ENCODE measurements around the gene PRSS53.
"Not testable (repeated sequence)": the region's sequence is repeated elsewhere in the genome, so short reads cannot be mapped to it uniquely, and the experiment has no call there.

Gene PRSS53

DNA sequence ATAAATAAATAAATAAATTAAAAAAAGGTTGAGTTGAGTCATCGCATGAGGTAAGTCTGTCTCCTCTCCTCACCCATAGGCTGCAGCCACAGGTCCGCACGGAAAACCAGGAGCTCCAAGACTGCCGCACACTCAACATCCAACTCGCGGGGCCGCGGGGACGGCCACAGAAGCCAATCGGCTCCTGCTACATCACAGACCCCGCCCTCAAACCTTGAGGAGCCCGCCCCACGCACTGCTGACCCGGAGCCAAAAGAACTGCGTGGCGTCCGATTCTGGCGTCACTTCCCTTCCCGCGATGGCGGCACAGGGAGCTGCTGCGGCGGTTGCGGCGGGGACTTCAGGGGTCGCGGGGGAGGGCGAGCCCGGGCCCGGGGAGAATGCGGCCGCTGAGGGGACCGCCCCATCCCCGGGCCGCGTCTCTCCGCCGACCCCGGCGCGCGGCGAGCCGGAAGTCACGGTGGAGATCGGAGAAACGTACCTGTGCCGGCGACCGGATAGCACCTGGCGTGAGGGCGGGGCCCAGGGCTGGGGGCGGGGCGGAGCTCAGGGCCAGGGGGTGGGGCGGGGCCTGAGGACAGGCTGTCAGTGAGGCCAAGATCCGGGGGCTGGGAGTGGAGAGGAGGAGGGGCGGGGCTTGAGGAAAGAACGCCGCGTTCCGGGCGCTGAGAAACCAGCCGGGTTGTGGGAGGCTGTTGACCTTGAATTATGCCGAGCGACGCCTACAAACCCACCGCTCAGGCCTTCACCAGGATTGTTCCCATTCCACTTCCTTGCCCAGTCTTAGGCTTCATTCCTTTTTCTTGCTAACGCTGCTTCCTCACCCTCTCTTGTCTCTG, 28.9 kb upstream of the PRSS53 start, which contains the start of gene KAT8:
TSS of gene KAT8 (plus strand) at position 281 of the 839 bp plus-strand sequence. CDS start at position 299, 18 bp downstream.
- peak; percentile 88 for DNase-seq

DNA sequence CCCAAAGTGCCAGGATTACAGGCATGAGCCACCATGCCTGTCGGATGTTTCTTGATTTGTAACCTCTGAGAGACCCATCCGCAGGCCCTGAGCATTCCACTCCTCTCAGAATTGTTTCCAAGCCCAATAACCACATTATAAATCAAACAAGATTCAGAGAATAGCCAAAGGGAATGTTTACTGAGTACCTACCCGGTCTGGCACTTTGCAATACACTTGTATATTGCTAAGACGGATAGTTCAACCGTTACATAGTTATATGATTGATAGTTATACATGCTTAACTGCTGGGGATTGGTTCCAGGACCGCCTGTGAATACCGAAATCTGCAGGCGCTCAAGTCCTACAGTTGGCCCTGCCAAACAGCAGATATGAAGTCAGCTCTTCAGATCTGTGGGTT, 25.7 kb upstream of the PRSS53 start:
- DNase-seq = no peak

DNA sequence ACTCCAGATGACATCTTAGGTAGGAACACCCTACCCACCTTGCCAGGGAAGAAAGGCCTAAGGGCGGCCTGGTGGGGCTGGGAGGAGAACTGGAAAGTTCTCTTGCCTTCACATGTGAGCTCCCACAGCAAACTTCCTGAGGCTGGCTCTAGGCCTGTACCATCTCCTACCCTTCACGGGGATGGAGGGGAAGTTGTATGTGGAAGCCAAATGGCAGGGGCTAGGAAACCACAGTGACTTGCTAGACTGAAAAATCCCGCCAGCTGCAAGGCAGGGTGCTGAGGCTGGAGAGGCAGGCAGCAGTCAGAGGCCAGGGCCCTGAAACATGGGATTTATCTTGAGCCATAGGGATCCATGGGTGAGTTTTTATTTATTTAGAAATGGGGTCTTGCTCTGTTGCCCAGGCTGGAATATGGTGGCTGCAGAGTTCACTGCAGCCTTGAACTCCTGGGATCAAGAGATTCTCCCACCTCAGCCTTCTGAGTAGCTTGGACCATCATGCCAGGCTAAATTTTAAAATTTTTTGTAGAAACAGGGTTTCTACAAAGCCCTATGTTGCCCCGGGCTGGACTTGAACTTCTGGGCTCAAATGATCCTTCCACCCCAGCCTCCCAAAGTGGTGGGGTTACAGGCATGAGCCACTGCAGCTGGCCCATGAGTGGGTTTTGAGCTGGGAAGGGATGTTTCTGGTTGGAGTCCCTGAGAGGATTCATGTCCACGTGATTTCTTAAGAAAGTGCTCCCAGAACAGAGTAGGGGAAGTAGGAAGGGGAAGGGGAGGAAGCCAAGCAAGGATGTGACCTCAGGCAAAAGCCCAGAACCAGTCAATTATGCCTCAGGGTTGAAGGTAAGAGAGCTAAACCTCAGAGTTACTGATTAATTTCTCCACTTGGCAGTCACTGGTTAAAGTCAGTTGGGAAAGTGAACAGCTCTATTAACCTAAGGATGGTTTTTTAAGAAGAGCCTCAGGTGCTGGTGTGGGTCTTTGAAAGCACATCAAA, 24.7 kb upstream of the PRSS53 start:
- DNase-seq = no peak

DNA sequence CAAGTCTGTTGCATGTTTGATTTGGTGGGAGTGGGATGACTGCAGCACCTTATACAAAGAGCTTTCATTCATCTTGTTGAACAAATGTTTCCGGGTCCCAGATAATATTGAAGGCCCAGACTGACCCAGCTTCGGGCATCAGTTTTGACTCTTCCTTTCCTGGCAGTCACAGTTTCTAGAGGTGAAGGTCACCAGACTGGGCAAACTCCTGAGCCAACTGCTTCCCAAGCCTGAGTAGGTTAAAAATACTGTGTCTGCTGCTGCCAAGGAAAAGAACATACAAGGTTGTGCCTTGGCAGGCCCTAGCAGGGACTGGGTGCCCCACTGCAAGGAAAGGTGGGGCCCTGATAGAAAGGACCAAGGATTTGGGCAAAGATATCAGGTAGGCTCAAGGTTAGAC, 24.0 kb upstream of the PRSS53 start:
- DNase-seq = no peak

DNA sequence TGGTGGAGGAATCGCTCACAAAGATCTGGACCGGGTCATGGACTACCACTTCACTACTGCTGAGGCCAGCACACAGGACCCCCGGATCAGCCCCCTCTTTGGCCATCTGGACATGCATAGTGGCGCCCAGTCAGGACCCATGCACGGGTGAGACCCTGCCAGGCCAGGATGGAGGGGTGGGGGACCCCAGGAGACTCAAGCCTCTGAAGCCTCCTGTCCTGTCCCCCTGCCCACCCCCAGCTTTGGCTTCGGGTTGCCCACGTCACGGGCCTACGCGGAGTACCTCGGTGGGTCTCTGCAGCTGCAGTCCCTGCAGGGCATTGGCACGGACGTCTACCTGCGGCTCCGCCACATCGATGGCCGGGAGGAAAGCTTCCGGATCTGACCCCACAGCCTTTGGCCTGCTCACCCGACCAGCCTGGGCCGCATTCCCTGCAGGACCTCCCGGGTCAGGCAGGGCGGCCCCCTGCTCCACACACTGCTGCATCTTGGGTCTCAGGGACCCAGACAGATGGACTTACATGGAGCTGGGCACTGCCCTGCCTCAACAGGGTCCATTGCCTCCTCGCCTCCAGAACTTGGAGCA, 23.2 kb upstream of the PRSS53 start:
- DNase-seq = no peak

DNA sequence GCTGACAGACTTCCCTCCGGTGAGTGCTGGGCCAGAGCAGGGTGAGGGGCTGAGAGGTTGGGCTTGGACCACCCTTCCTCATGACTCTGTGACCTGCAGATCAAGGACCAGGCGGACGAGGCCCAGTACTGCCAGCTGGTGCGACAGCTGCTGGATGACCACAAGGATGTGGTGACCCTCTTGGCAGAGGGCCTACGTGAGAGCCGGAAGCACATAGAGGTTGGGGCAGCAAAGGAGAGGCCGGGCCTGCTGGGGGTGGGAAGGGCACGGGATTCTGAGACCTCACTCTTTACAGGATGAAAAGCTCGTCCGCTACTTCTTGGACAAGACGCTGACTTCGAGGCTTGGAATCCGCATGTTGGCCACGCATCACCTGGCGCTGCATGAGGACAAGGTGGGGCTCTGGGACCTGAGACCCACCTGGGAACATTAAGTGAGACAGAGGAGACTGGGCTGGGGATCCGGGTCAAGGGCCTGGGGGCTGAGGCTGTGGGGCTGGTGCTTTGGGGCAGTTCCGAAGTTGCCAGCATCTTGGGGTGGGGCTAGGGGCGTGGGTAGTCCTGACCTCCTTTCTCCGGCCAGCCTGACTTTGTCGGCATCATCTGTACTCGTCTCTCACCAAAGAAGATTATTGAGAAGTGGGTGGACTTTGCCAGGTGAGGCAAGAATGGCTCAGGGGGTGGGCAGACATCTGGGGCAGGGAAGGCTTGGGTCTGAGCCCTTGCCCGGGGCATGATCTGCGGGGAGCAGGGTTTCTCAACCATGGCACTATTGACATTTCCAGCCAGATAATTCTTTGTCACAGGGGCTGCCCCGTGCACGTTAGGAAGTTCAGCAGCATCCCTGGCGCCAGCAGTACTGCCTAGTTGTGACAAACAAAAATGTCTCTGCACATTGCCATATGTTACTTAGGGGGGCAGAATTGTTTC, 21.6 kb upstream of the PRSS53 start:
- no peak for DNase-seq

DNA sequence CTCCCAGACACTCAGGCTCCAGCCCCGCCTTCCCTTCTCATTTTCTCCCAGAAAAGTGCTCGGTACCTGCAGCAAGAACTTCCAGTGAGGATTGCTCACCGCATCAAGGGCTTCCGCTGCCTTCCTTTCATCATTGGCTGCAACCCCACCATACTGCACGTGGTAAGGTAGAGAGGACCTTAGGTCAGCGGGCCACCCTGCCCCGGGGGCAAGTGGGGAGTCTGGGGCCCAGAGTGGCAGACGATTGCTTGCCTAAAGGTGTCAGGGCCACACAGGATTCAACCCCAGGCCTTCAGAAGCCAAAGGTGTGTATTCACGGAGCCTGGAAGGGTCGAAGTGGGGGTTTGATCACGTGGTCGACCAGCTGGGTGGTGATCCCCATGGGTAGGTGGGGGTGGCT, 20.9 kb upstream of the PRSS53 start:
- no peak for DNase-seq

DNA sequence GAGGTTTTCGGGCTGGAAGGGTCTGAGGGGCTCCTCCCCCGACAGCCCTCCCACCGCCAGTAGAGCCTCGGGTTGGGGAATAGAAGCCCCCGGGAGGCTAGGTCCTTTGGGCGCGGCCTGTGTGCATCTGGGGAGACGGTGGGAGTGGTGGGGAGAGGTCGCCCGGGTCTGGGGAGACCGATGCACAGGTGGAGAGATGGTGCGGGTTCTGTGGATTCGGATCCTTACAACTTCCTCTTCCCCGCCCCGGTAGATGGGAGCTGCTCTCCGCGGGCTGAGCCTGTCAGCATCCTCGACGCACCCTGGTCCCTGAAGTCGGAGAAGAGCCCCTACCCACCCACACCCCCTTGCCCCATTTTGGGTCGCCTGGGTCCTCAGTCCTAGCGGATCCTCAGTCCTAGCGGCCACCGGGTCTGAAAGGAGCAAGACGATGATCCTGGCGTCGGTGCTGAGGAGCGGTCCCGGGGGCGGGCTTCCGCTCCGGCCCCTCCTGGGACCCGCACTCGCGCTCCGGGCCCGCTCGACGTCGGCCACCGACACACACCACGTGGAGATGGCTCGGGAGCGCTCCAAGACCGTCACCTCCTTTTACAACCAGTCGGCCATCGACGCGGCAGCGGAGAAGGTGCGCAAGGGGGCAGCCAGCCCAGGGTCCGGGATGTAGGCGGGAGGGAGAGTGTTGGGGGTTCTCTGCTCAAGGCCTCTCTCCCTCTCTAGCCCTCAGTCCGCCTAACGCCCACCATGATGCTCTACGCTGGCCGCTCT, 20.2 kb upstream of the PRSS53 start:
- DNase-seq = no peak

DNA sequence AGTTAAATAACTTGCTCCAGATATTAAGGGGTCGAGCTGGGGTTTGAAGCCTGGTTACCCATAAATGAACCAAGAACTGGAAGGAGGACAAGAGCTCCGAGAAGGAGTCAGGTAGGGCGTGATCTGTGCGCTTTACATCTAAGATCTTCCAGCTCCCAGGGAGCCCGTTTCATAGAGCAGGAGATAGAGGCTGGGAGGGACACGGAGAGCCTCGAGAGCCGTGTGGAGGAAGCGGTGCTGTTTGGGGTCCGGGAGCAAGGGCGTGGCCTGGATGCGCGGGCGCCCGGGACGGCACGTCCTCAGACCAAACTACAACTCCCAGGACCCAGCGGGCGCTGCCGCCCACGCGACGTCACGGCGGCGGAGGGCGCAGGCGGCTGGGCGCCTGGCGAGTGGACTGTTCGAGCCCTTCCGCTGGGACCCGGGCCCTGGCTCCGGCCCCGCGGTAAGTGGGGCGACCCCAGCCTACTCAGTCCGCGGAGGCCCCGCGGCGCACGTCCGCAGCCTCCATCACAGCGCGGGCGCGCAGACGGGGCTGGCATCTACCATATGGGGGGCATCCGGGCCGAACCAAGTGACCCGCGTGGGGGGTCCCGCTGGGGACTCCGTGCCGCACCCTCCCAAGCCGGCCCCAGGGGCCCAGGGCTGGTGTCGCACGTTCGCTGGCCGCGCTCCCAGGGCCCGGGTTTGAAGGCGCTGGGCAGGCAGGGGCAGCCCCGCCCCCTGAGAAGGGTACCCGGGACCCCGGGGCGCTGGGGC, 19.5 kb upstream of the PRSS53 start, which contains the start of gene BCKDK:
TSS of gene BCKDK (plus strand) at position 352 of the 759 bp plus-strand sequence. CDS start 838 bp downstream, outside the sequence.
- DNase-seq = peak; percentile 15

DNA sequence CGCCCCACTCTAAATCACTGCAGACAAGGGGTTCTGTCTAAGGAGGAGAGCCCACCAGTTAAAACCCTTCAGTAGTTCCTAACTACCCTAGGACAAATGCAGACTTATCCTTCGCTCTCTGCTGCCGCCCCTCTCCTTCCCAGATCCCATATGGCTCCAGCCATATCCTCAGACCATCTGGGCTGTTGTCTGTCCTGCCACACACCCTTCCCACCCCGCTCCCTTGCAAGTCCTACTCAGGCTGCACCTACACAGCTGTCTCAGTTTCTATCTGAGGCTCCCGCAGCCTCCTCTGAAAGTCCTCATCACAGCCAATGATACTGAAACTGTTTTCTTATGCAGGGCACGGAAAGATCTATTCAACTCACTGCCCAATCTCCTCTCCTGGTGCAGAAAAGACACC, 18.7 kb upstream of the PRSS53 start:
- no peak for DNase-seq

DNA sequence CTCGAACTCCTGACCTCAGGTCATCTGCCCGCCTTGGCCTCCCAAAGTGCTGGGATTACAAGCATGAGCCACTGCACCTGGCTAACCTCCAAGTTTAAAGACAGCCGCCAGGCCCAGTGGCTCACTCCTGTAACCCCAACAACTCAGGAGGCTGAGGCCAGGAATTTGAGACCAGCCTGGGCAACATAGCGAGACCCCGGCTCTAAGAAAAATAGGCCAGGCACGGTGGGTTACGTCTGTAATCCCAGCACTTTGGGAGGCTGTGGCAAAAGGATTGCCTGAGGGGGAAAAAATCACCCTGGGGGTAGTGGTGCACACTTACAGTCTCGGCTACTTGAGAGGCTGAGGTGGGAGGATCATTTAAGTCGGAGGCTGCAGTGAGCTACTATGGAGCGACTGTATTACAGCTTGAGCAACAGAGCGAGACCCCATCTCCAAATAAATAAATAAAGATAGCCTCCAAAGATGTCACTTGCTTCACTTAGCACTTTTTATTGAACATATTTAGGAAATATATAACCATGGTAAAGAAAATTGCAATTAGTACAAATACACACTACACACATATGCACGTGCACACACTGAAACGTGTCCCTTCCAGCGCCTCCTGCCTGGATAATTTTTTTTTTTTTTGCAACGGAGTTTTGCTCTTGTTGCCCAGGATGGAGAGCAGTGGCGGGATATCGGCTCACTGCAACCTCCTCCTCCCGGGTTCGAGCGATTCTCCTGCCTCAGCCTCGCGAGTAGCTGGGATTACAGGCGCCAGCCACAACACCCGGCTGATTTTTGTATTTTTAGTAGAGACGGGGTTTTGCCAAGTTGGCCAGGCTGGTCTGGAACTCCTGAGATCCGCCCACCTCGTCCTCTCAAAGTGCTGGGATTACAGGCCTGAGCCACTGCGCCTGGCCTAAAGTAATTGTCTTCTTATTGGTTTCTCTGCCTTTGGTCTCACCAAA, 18.0 kb upstream of the PRSS53 start:
- DNase-seq = no peak

DNA sequence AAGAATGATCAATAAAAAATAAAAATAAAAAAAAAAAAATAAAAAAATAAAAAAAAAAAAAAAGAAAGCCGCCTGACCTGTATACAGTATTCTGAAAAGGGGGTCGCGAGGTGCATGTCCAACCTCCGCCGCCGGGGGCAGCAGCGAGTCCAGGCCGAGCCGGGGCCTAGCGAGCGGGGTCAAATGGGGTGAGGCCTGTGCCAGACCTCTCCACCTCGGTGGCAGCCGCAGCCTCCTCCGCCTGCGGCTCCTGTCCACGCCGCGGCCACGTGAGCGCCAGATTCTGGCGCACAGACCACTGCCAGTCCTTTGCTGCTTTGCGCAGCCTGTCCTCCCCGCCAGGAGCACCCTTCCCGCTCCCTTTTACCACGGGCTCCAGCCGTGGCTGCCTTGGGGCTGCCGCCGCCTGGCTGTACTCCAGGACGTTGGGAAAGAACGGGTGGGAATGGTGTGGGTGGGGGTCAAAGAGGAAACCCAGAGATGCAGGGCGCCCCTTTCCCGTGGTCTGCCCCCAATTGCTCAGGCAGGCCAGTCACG, 17.0 kb upstream of the PRSS53 start:
- DNase-seq = peak; percentile 41

DNA sequence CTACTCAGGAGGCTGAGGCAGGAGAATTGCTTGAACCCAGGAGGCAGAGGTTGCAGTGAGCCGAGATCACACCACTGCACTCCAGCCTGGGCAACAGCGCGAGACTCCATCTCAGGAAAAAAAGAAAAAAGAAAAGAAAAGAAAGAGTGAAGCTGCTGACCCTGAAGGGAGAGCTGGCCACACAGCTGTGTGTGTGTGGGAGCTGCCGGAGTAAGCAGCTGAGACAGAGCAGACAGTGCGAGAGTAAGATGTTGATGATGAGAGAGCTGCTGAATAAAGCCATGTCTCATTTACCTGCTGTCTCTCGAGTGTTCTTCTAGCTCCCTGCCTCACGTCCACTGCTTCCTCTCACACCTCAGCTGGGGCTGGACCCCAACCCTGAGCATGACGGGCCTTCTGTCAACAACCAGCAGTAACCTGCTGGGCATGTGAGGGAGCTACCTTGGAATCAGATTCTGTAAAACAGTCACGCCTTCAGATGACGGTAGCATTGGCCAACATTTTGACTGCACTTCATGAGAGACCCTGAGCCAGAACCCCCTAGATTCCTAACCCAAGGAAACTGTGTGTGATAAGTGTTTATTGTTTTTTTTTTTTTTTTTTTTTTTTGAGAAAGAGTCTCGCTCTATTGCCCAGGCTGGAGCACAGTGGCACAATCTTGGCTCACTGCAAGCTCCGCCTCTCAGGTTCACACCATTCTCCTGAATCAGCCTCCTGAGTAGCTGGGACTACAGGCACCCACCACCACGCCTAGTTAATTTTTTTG, 12.3 kb upstream of the PRSS53 start:
- not testable (repeated sequence) for DNase-seq

DNA sequence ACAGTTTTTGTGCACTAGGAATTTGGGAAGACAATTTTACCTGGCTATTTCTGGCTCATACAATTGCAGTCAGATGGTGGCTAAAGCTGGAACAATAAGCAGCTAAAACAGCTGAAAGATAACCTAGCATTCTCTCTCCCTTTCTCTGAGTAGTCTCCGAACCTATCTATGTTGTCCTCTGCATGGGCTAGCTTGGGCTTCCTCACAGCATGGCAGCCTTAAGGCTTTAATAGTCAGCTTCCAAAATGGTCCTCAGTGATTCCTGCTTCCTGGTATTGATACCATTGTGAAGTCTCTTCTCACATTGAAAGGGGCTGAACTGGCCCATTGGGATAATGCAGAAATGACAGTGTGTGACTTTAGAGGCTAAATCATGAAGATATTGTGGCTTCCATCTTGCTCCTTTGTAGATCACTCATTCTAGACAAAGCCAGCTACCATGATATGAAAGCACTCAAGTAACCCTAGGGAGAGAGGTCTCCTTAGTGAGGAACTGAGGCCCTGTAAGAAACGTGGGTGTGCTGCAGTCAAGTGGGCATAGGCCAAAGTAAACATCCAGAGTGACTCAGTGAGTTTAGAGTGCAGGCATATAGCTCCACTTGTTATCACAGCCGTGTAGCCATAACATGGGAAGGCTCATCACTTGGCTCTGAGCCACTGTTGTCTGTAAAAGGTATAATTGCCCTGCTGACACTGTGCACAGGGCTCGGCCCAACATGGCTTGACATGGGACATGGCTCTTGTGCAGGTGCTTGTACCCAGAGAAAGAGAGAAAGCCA, 11.3 kb upstream of the PRSS53 start:
- DNase-seq = no peak

DNA sequence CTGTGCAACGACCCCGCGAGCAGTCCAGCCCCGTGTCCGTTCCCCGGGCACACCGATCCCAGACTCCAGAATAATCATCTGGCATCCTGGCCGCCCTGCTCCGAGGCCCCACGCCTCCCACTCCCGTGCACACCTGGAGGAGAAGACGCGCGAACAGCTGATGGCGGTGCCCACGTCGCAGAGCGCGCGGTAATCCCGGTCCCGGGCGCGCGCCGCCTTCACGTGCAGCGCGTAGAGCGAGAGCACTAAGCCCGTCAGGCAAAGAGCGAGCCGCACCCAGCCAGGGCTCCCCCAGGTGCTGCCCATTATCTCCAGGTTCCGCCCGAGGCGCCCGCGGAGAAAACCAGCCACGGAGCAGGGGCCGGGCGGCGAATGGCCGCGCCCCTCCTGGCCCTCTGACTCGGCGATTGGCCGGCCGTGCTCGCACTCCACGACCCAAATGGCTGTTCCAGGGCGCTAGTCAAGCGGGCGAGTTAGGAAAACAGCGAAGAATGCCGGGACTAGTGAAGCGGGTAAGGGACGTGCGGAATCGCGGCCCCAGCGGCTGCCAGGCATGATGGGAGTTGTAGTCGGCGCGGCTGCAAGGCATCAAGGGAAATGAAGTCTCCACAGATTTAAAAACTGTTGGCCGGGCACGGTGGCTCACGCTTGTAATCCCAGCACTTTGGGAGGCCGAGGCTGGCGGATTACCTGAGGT, 5.8 kb upstream of the PRSS53 start, which contains the start of gene VKORC1:
TSS of gene VKORC1 (minus strand) at position 374 of the 697 bp plus-strand sequence. CDS start at position 306, 68 bp downstream.
- DNase-seq = peak; percentile 80

DNA sequence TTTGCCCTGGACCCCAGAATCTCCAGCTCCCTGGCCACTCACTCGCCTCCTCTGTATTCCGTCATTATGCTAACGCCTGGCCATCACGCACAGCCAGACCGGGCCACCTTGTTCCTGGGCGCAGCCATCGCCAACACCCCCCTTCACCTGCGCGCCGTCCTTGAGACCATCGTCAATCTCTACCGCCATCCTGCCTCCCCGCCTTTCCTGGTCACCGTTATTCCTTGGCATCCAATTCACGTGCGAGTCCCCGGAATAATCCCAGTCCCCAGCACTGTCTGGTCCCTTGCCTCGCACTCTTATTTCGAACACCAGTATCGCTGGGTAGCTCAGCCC, 5.3 kb upstream of the PRSS53 start:
- no peak for DNase-seq
